OCI-LY3 (cell line): ENCODE measurements around the gene POLR2L.

Source experiments
- CTCF ChIP-seq: fragments of 200-600, 300-600 bp; sonication (generic); IDR thresholded peaks from 2 replicates; pipeline ENCODE4 v1.5.1; 2014; ENCODE audit warnings: antibody characterized with exemption, low read length, low read depth
- EZH2phosphoT487 ChIP-seq: fragments of 200-600 bp; shearing (Covaris generic); IDR thresholded peaks from 2 replicates; pipeline ENCODE4 v1.6.1; 2018; ENCODE audit warnings: antibody characterized with exemption, mixed run types, low read depth

DNA sequence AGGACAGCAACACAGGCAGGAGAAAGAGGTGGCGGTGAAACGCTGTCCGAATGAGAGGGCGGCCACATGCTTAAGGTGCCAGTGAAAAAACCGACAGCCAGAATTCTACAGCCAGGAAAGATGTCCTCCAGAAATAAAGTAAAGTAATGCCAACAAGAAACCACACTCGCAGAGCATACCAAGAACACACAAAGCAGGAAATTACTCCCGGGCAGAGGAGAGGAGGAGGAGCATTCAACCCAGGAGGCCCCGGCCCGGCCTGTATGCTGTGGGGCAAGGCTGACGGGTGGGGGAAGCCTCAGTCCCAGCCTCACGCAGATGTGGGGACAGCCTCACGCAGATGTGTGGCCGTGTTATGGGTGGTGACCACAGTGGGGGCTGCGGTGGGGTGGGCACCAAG, 40.3 kb upstream of the POLR2L start:
- TF ChIP-seq CTCF (no peak), EZH2phosphoT487 (no peak)
